HG03196 (cell line): Measurements from ENCODE around the gene PEF1.

Experiments used
- ATAC-seq: cut with Tn5 transposase; IDR thresholded peaks from one replicate; pipeline ENCODE4 v1.9.1; 2021; ENCODE audit not compliant: unreplicated experiment

PEF1 gene

DNA sequence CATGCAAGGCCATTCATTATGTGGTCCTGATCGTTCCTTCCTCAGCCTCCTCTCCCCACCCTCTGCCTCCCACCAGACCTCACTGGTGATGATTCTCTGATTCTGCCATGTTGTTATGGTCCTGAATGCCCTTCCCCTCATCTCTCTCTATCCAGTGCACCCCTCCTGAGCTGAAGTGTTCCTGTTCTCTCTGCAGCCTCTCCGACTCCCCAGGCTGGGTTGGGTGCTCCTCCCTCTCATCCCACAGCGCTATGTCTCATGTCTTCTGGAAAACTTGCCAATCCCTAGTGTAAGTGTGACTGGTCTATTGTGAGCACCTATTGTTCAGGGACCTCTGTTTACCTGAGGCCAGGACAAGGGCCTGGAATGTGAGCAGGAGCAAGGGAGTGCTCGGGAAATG, 11.1 kb upstream of the PEF1 start:
- no peak for ATAC-seq

DNA sequence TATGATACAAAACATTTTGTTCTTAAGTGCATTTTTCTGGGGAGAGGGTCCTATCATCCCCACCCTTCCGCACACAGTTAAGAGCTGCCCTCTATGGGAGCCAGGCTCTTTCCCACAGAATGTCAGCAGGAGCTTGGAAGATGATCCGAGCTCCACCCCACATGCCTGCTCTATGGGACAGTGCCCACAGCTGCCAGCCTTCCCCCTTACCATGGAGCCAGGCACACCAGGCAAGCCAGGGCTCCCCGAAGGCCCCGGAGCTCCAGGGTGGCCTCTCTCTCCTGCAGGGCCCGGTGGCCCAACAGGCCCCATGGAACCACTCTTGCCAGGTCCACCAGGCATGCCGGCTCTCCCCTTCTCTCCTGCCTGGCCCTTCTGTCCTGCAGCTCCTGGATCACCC, 10.4 kb upstream of the PEF1 start:
- no peak for ATAC-seq

DNA sequence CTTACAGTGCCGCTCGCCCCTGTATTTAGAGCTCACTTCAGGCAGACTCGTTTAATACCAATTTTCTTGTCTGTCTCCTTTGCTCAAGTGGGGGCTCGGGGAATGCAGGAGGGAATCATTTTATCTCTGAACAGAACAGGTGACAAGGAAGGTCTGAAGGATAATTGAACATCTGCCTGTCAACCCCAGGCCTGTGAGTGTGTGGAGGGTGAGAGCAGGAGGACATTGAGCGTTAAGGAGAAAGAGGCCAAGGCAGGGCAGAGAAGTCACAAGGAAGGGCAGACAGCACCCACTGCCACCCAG, 9.7 kb upstream of the PEF1 start:
- no peak for ATAC-seq

DNA sequence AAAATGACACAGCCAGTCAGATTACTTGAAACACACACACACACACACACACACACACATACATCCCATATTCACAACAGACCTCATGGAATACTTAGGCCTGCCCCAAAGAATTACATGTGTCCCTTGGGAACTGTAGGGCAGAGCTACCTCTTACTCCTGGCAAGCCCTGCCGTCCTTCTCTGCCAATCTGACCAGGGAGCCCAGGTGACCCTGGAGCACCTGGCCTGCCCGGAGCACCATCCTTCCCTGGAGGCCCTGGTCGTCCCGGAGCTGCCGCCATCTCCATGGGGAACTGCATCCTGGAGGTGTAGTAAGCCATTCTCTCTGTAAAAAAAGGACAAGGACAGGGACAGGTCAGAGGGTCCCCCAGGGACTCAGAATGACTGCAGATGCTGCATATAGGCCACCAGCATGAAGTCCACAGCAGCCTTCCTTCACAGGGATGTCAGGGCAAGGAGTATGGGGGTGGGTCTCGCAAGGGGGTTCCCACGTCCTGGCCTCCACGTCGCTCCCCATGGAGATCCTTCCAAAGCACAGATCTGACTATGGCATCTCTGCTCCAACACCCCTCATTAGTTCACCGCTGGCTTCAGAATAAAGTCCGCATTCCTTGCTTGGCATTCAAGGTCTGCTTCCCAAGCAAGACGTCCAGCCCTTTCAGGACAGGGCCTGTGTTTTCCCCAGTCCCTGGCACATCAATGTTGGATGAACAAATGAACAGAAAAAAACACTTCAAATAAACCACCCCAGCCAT, 9.2 kb upstream of the PEF1 start:
- no peak for ATAC-seq

DNA sequence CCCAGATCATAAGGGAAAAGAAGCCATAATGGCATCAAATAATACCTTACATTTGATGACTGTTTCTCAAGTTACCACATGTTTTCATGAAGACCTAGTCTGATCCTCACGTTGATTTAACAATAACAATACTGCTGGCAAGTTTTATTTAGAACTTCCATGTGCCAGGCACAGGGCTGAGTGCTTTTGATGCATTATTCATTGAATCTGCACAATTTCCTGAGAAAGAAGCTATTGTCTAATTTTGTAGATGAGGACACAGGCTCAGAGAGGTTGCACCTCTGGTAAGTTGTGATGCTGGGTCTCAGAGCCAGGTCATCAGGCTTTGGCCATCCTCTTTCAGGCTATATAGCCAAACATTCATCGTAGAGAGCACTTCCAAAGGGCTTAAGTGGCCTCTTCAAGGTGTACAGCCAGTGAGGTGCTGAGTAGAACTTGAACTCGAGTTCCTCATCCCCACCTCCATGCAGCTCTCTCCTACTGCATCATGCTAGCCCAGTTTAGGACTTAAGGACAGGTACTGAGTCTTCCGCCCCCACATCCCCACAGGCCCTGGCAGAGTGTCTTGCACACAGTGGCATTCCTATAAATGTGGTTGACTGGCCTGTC, 8.3 kb upstream of the PEF1 start:
- no peak for ATAC-seq

DNA sequence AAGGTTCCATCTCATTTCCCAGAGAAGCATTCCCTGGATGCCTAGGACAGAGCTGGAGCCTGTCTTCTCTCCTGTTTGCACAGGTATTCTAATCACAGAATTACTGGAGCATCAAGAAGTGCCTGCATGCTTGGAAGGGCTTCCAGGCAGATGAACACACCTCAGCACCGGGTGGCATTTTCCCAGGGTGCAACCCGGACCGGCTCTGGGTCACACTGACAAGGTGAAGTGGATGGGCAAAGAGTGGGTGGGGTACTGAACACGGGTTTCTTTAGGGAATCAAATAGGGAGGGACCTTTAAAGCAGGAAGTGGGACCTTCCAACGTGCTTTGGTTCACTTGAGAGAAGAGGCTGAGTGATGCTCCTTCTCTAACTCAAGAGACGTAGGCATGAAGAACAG, 7.1 kb upstream of the PEF1 start:
- ATAC-seq = no peak

DNA sequence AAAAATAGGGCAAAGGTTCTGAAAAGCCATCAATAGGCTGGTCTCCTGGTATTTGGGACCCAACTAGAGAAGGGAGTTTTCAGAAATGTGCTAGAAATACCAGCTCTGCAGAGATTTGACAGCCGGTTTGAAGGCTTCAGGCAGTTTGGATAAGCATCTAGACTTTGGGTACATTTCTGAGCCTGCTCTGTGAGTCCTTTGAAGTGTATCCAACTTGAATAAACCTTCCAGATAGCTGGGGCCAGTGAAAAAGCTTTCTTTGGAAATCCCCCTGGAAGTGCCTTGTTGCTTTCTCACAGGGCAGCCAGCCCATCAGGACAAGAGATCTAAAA, 6.4 kb upstream of the PEF1 start:
- ATAC-seq = no peak

DNA sequence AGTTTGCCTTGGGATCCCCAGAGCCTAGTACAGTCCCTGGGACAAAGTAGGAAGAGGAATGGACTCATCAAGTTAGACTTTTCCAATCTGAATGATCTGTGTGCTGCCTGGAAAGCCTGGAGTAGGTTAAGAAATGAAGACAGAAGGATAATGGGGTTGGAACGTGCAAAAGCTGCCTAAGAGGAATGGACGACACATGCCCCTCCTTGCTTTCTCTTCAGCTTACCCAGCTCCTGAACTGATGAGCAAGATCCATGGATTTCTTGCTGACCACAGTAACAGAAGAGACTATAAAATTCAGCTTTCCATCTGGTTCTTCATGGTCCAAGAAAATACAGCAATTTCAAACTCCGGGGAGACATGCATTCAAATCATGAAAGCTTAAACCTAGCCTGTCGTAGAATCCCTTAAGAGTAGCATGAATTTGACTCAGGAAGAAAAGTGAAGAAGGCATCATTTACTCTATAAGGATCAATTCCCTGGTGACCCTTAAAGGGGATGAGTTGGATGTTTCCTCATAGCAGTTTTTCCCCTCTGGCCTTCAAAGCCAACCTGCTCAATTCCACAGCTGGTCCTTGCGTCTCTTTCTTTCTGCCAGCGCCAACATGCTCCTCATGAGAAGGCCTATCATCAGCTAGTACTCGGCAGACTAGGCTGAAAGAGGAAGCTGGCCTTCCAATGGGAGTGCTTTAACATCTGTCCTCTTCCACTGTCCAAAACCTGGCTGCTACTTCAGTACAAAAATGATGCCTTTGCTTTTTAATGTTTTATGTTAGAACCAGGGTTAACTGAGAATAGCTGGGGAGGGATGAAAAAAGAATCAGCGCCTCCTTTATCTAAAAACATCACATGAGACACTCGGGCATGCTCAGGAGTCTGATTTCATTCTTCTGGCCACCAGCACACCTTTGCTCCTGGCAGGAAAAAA, 5.7 kb upstream of the PEF1 start:
- ATAC-seq = no peak

DNA sequence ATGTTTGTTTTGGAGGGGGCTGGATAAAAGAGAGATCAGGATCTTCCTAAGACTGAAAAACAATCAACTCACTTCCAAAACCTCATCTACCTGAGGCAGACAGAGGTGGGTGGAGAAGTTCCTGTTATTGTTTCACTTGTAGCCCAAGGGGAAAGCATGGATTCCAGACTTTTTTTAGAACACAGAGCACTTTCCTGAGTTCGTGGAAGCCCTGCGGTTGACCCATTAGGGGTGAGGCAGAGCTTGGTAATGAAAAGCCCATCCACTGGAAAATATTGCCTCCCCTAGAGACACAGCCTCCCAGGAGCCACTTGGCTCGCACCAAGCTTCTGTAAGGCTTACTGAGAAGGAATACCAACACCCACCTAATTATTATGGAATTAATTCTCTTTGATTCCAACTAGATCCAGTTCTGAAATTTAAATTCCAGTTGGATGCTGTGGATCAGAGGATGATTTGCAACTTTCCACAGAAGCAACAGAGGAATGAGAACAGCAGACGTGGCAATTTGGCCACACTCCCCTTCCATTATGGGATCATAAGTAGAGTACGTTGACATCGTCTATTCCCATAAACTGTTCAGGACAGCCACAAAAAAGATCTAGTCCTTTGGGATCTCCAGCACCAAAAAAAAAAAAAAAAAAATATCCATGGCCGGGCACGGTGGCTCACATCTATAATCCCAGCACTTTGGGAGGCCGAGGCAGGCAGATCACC, 4.1 kb upstream of the PEF1 start:
- ATAC-seq = no peak

DNA sequence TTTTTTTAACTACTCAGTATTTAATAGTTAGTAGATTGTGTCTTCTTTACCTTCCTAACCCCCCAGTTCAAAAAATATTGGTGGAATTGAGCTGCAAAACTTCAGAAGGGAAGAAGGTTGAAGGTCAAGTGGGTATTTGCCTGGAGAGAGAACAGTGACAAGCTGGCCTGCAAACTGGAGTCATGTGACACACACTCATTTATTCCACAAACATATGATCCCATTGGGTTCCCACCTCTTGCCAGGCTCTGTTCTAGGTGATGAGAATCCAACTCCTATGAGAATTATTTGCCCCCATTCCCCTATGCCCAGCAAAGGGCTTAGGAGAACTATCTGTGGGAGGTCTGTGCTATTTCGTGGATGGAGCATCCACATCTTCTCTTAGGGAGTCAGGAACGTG, 3.5 kb upstream of the PEF1 start:
- no peak for ATAC-seq

DNA sequence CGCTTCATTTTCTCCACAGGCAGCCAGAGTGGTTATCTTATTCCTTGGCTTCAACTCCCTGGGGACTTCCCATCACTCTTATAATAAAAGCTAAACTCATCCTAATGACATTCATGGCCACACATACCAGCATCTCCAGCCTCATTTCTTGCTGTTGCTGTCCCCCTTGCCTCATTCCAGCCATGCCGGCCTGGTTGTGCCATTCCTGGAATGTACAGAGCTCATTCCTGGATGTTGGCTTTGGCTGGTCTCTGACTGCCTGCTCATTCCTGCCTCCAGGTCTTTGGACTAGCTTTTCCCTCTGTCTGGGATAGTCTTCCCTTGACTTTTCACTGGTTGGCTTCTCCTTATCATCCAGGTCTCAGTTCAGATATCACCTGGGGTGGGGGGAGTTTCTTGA, 2.4 kb upstream of the PEF1 start:
- no peak for ATAC-seq

DNA sequence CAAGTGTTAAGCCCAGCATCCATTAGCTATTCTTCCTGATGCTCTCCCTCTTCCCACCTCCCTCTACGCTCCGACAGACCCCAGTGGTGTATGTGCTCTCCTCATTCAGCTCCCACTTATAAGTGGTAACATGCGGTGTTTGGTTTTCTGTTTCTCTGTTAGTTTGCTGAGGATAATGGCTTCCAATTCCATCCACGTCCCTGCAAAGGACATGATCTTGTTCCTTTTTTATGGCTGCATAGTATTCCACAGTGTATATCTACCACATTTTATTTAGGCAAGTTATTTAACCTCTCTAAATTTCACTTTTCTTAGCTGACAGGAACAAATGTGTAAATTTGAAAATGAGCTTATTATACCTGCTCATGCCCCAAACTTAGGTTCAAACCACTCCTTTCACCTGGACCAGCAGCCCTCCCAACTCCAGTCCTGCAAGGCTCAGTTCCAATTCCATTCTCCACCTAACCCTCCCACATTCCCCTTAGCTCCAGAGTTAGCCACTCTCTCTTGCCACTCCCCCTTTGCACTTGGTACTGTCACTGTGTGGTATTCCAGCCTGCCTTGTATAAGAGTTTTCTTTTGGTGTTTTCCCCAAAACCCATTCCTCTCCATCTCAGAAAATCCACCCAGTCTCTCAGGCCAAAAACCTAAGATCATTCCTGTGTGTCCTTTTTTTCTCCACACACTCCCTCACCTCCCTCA, 1.7 kb upstream of the PEF1 start:
- ATAC-seq = no peak

DNA sequence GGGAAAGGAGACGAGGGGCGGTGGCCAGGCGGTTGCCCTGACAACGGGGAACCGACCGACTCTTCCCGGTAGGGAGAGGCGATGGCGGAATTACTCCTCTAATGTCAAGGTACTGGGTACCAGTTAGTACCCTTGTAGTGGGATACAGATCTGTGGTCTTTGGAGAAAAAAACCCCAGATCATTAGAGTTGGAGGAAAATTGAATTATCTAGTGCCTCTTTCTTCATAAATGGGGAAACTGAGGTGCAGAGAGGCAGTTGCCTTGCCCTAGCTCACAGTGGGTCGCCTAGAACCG, 545 bp upstream of the PEF1 start:
- no peak for ATAC-seq

DNA sequence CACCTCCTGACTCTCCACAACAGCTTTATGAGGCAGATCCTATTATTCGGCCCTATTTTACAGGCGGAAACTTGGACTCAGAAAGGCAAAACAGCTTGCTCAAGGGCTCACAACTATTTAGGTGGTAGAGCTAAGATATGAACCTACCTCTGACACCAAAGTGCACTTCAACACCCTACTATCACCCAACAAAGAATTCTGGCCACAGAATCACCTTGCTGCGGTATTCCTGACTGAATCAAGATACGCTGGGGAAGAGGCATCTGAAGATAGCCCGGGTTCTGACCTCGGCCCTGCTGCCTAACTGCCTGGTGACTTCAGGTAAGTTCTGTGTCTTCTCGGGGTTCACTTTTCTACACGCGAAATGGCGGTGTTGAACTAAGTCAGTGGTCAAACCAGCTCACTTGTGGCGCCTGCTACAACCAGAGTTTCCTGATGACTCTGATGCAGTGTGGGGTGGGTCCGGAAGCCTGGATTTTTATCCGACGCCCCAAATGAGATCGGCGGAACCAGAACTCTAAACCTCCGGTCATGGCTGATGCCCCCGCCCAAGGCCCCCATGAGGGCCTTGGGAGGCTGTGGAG, 608 bp downstream of the PEF1 start:
- ATAC-seq = no peak

DNA sequence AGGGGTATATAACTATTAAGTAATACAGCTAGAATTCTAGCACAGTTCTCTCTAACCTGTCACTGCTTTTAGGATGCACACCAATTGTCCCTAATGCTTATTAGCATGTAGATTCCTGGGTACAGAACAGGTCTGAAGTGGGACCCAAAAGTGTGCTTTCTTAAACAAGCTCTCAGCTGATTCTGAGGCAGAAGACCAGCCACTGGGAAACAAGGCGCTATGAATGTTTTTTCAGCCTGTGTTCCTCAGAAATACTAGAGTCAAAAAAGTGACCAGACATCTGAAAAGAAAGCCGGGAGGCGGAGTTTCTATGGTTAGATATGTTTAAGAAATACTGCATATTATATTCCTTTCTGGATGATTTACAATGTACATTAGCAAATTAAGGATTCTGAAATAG, 1.8 kb downstream of the PEF1 start:
- no peak for ATAC-seq

DNA sequence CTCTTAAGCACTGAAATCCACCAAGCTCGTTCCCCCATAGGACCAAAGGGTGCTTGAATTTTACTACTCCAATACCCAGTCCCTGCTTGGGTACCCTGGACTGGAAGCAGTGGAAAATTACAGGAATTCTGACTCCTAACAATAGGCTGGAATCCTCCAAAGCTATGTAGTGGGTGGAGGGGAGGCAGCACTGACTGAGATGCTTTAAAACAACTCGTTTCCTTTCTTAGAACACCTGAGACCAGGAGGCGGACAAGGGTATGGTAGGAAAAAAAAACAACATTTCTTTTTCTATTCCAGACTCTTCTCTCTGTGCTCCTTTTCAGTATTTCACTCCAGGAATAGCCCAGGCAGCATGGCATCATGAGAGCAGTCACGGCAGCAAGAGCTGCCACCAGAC, 2.3 kb downstream of the PEF1 start:
- ATAC-seq = no peak

DNA sequence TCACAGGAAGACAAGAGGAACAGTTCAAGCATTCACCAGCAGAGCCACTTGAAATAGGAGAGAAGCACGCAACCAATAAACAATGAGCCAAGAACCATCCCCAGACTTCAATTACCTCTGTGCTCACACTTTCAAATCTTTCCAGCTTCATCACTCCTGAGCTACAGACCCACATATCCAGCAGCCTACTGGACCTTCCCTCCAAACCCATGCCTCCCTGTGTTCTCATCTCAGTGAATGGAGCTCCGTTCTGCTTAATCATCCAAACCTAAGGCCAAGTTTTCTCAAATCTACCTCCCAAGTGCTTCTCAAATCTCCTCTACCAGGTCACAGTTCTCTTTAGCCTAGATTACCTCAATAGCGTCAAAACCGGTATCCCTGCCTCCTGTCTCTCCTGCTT, 3.7 kb downstream of the PEF1 start:
- no peak for ATAC-seq

DNA sequence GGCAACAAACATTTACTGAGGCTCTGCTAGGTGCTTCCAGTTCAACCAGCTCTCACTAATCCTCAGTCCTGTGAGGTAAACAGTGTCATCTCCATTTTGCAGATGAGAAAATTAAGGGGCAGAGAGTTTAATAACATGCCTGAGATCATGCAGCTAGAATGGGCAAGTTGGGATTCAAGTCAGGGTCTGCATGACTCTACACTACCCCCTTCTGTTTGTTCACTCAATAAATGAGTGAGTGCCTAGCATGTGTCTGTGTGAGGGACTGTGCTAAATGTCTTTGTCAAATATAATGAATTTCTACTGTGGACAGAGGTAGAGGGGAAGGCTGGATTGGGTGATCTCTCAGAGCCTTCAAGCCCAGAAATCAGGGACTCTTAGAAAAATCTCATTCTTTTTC, 4.5 kb downstream of the PEF1 start:
- ATAC-seq = no peak

DNA sequence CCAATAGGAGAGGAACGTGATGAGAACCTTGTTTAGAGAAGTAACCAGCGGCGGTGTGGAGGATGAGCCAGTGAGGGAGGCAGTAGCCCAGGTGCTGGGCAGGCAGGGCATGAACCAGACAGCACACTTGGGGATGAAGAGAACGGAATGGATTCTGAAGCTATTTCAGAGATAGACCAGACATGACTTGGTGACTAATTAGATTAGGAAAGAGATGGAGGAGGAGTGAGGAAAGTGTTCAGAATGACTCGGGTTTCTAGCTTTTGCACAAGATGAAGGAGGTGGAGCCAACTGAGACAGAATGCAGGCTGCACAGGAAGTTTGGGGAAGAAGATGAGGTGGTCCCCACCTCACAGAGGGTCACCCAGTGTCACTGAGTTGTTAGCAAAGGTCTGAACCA, 5.1 kb downstream of the PEF1 start:
- no peak for ATAC-seq

DNA sequence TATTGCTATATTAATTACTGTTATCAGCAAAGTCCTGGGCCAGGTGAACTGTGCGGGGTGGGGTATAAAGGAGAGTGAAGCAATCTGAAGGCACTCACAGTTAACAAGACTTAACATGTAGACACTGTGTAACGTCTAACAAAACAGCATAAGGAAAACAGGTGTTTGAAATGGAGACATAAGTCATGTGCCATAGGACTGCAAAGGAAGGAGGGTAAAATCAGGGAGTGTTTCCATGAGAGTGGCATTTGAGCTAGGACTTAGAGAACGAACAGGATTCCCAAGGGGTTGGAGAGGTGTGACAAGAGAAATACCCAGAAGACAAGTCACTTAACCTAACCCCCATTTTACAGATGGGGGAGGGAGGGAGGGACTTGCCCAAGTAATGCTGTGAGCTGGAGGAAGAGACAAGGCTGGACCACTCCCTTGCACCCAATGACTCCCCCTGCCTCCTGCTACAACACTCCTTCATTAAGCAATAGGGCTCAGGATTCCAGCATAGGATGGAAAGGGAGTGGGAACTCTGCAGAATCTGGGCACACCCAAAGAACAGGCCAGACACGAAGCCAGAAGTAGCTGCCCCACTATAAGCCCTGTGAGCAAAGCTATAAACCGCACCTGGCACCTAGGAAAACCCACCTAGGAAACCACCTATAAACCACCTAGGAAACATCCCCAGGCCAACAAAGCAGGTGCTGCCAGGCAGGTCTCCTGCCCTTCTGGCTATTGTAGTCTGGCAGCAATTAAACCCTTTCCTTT, 6.6 kb downstream of the PEF1 start:
- no peak for ATAC-seq
